ENCODE data around the gene BMPR1A.

DNA sequence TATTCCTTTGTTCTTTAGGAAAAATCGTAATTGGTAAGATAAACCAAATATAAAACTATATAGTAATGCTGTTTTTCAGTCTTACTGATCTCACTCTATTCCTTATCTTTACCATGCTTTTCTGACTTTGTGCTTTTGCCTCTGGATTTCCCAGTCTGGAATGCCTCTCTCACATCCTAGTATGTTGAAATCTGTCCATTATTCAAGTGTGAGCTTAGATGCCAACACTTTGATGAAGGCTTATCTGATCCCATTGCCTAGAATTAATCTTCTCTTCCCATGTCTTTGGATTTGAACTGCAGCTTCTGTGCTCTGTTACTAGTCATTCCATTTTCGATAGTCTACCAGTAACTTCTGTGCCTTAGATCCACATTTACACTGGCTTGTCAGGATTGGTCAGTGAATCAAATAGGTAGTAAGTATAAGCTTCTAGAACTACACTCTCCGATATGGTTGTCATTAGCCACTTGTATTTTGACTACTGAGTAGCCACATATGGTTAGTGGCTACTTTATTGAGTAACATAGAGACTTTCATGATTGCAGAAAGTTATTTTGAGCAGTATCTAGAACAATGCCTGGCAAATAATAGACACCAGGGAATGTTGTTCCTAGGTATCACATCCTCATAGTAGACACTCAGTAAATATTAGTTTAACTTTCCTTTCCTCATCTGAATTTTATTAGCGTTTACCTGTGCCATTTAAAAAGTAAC is 92.9 kb downstream of the BMPR1A start:
- TF ChIP-seq CREB1 (CRISPR knock-in tag; IDR thresholded peaks at IDR 0.05; ENCODE audit: low read depth) = no peak
- TF ChIP-seq CTCF (conservative IDR thresholded peaks at IDR 0.05; ENCODE audit: low read depth in 2 of 2) = no peak
- TF ChIP-seq EZH2phosphoT487 (IDR thresholded peaks at IDR 0.05; ENCODE audit: unreplicated experiment) = no peak
- TF ChIP-seq, protein P1, sequence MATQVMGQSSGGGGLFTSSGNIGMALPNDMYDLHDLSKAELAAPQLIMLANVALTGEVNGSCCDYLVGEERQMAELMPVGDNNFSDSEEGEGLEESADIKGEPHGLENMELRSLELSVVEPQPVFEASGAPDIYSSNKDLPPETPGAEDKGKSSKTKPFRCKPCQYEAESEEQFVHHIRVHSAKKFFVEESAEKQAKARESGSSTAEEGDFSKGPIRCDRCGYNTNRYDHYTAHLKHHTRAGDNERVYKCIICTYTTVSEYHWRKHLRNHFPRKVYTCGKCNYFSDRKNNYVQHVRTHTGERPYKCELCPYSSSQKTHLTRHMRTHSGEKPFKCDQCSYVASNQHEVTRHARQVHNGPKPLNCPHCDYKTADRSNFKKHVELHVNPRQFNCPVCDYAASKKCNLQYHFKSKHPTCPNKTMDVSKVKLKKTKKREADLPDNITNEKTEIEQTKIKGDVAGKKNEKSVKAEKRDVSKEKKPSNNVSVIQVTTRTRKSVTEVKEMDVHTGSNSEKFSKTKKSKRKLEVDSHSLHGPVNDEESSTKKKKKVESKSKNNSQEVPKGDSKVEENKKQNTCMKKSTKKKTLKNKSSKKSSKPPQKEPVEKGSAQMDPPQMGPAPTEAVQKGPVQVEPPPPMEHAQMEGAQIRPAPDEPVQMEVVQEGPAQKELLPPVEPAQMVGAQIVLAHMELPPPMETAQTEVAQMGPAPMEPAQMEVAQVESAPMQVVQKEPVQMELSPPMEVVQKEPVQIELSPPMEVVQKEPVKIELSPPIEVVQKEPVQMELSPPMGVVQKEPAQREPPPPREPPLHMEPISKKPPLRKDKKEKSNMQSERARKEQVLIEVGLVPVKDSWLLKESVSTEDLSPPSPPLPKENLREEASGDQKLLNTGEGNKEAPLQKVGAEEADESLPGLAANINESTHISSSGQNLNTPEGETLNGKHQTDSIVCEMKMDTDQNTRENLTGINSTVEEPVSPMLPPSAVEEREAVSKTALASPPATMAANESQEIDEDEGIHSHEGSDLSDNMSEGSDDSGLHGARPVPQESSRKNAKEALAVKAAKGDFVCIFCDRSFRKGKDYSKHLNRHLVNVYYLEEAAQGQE (IDR thresholded peaks at IDR 0.05; ENCODE audit: unreplicated experiment) = no peak
